Left lung (tissue), 10 donors: ENCODE data around the gene EFCAB10. TPM values are rescaled to one million over a fixed set of nuclear protein-coding genes. Genes with fewer than 3 reads are reported as not detected.

Experiments used
- ATAC-seq: fragments of 200-7000 bp; cut with Tn5 transposase; one replicate; pipeline ENCODE4 v1.9.1; 2020; ENCODE audit warnings: moderate library complexity
- DNase-seq, 4 donors: peaks; one replicate each; pipeline ENCODE4 v3.0.0-alpha.2; 2013 to 2020
- H3K27ac ChIP-seq, 2 donors: fragments of 200-600 bp; sonication (generic) in 1 of 2; one replicate each; pipeline versions ENCODE4 v1.5.0 to v1.8.0; 2020 to 2021
- H3K27me3 ChIP-seq, 2 donors: fragments of 200-600 bp; sonication (generic) in 1 of 2; one replicate each; pipeline versions ENCODE4 v1.5.0 to v1.8.0; 2020 to 2021
- H3K36me3 ChIP-seq, 2 donors: fragments of 200-600 bp; sonication (generic) in 1 of 2; one replicate each; pipeline versions ENCODE4 v1.5.0 to v1.8.0; 2020 to 2021
- H3K4me1 ChIP-seq, 2 donors: fragments of 200-600 bp; one replicate each; pipeline ENCODE4 v1.8.0; 2021
- H3K4me3 ChIP-seq, 2 donors: fragments of 200-600 bp; sonication (generic) in 1 of 2; one replicate each; pipeline versions ENCODE4 v1.5.0 to v1.8.0; 2020 to 2021; ENCODE audit warnings: mild to moderate bottlenecking in 1 of 2
- H3K9me3 ChIP-seq, 2 donors: fragments of 200-600 bp; sonication (generic) in 1 of 2; one replicate each; pipeline versions ENCODE4 v1.5.0 to v1.8.0; 2020 to 2021
- intact Hi-C, 2 donors: fragments of 100-400 bp; cut with DNase I; formaldehyde crosslinking; loops; one replicate each; pipeline versions ENCODE4 v1.11.2 to v1.14.2; 2022
- polyA plus RNA-seq, 6 donors: library from polyadenylated mRNA; unstranded; fragments of 120-200 nt; gene quantifications; one replicate each; pipeline ENCODE4 v1.2.1, GENCODE V29; 2013; ENCODE audit not compliant: insufficient read length in 6 of 6
- total RNA-seq, 2 donors: library from RNA; stranded (reverse); fragmentation: NEBNext Ultra II Directional; extraction: Animal tissue kit (Norgen Biotek cat#: 25700); gene quantifications; one replicate each; pipeline ENCODE4 v1.2.1, GENCODE V29; 2021
- TF ChIP-seq, protein P1 (sequence below), 2 donors: fragments of 200-600 bp; sonication (generic) in 1 of 2; IDR thresholded peaks; one replicate each; pipeline versions ENCODE4 v1.5.0 to v1.8.0; 2021; ENCODE audit warnings: antibody characterized with exemption in 2 of 2
- donor health status: DM: no; HTN: yes; CAD: no.
- donor health status: DM: no; HTN: no; CAD: no.

EFCAB10 gene
- total and polyA plus RNA-seq, 8 donors = 2.3 to 8.4 (median 5.4) TPM

DNA sequence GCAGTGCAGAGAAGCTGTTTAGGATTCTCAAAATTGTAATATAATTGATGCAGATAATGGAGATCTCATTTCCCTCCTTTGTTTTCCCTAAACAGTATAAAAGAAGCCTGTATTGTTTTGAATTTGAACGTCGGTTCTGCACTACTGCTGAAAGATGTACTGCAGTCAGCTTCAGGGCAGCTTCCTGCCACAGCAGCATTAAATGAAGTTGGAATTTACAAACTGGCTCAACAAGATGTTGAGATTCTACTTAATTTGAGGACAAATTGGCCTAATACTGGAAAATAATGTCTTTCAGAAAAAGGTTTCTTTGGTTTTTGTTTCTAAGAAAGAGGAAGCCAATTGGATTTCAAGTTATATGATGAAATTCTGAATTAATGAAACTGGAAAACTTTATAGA lies 14.3 kb downstream of the EFCAB10 start:
- no peaks in the 10 kb centered on the region for H3K9me3 ChIP-seq
- TF ChIP-seq, protein P1, sequence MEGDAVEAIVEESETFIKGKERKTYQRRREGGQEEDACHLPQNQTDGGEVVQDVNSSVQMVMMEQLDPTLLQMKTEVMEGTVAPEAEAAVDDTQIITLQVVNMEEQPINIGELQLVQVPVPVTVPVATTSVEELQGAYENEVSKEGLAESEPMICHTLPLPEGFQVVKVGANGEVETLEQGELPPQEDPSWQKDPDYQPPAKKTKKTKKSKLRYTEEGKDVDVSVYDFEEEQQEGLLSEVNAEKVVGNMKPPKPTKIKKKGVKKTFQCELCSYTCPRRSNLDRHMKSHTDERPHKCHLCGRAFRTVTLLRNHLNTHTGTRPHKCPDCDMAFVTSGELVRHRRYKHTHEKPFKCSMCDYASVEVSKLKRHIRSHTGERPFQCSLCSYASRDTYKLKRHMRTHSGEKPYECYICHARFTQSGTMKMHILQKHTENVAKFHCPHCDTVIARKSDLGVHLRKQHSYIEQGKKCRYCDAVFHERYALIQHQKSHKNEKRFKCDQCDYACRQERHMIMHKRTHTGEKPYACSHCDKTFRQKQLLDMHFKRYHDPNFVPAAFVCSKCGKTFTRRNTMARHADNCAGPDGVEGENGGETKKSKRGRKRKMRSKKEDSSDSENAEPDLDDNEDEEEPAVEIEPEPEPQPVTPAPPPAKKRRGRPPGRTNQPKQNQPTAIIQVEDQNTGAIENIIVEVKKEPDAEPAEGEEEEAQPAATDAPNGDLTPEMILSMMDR (IDR thresholded peaks at IDR 0.05) = no peak
- DNase-seq = no peak
- no peak for ATAC-seq
- H3K4me1 ChIP-seq = no peaks in the 10 kb centered on the region
- H3K27me3 ChIP-seq = no peaks in the 10 kb centered on the region
- H3K4me3 ChIP-seq = no peak overlapping the region
- peaks cover 5 to 78% of the 10 kb centered on the region in 2 donors for H3K36me3 ChIP-seq
- no peak overlapping the region for H3K27ac ChIP-seq
- intact Hi-C loops = no loop called here

- TF ChIP-seq, protein P1 (IDR thresholded peaks at IDR 0.05) = no peak
- peaks cover 5 to 97% of the 10 kb centered on the region in 2 donors for H3K36me3 ChIP-seq
- intact Hi-C loops = no loop called here
- no peaks in the 10 kb centered on the region for H3K27me3 ChIP-seq
- DNase-seq (no peak), ATAC-seq (no peak)
- no peak overlapping the region for H3K27ac ChIP-seq
- no peaks in the 10 kb centered on the region for H3K4me1 ChIP-seq
- no peak overlapping the region for H3K4me3 ChIP-seq
- H3K9me3 ChIP-seq = no peaks in the 10 kb centered on the region
Measured at GRCh38 chr7:105565190-105565589, 16.1 kb downstream of the EFCAB10 start.

GRCh38 chr7:105559926-105560325 lies 21.4 kb downstream of the EFCAB10 start:
- no peak for DNase-seq
- Histone ChIP-seq H3K36me3 (peaks cover 1 to 91% of the 10 kb centered on the region in 2 donors), H3K9me3 (no peaks in the 10 kb centered on the region), H3K27me3 (no peaks in the 10 kb centered on the region), H3K4me1 (no peaks in the 10 kb centered on the region), H3K4me3 (no peak overlapping the region), H3K27ac (no peak overlapping the region)
- intact Hi-C loops = no loop called here
- no peak for ATAC-seq
- TF ChIP-seq, protein P1 (IDR thresholded peaks at IDR 0.05) = no peak

DNA sequence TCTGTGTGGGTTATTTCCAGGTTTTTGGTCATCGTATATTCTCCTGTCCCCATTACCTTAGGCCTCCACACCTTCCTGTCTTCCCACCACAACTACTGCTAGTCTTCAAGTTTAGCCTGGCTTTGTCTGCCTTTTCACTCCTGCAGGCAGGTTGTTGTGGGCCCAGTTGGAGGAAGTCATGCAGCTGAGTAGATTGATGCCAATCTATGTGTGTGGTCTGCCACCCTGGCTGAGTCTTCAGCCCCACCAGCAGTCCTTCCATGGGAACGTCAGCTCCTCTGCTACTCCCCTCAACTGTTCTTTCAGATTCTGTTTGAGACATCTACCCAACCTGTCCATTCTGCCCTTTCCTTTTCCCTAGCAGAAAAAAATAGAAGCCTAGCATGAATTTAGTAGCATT lies 43.0 kb downstream of the EFCAB10 start:
- Histone ChIP-seq H3K27me3 (no peaks in the 10 kb centered on the region), H3K36me3 (peaks cover 0 to 73% of the 10 kb centered on the region in 2 donors), H3K4me3 (no peak overlapping the region), H3K27ac (no peak overlapping the region), H3K9me3 (no peaks in the 10 kb centered on the region), H3K4me1 (peaks cover 0 to 8% of the 10 kb centered on the region in 2 donors)
- ATAC-seq = no peak
- intact Hi-C loops = no loop called here
- TF ChIP-seq, protein P1 (IDR thresholded peaks at IDR 0.05) = no peak
- no peak for DNase-seq

- Histone ChIP-seq H3K4me3 (peak overlapping the region; percentile 76 to 97), H3K27ac (peak overlapping the region; percentile 69 to 90), H3K36me3 (peaks cover 0 to 18% of the 10 kb centered on the region in 2 donors), H3K4me1 (peaks cover 7 to 22% of the 10 kb centered on the region in 2 donors), H3K9me3 (no peaks in the 10 kb centered on the region), H3K27me3 (no peaks in the 10 kb centered on the region)
- ATAC-seq (no peak), DNase-seq (no peak)
- TF ChIP-seq, protein P1 (IDR thresholded peaks at IDR 0.05) = no peak
- intact Hi-C loops = no loop called here
Measured at GRCh38 chr7:105532709-105533460, 48.4 kb downstream of the EFCAB10 start.
